Neuronal stem cell (in vitro differentiated cells): ENCODE data around the gene TKTL1.

Experiments used
- DNase-seq: peaks from one replicate; pipeline ENCODE4 v3.0.0-alpha.2; 2013; ENCODE audit warnings: low spot score
- H2AFZ ChIP-seq: one replicate; pipeline ENCODE4 v1.6.1; 2013; ENCODE audit warnings: mild to moderate bottlenecking, low read length, inconsistent platforms
- H2AK5ac ChIP-seq: 2 replicates; pipeline ENCODE4 v1.6.1; 2013; ENCODE audit warnings: low read depth, mild to moderate bottlenecking, inconsistent platforms, low read length, moderate library complexity, mixed read lengths
- H2BK120ac ChIP-seq: 2 replicates; pipeline ENCODE4 v1.6.1; 2013; ENCODE audit warnings: low read depth, mild to moderate bottlenecking, inconsistent platforms, low read length, moderate library complexity, mixed read lengths
- H2BK12ac ChIP-seq: one replicate; pipeline ENCODE4 v1.6.1; 2013; ENCODE audit warnings: low read length, inconsistent platforms
- H2BK15ac ChIP-seq: 2 replicates; pipeline ENCODE4 v1.6.1; 2013; ENCODE audit warnings: mild to moderate bottlenecking, low read length, inconsistent platforms, mixed read lengths
- H2BK5ac ChIP-seq: one replicate; pipeline ENCODE4 v1.6.1; 2013; ENCODE audit warnings: inconsistent platforms, mild to moderate bottlenecking, low read length, moderate library complexity
- H3K14ac ChIP-seq: one replicate; pipeline ENCODE4 v1.6.1; 2013; ENCODE audit warnings: low read length, inconsistent platforms
- H3K18ac ChIP-seq: 2 replicates; pipeline ENCODE4 v1.6.1; 2013; ENCODE audit warnings: low read length, inconsistent platforms
- H3K23ac ChIP-seq: 2 replicates; pipeline ENCODE4 v1.6.1; 2013; ENCODE audit warnings: low read depth, mild to moderate bottlenecking, mixed read lengths, low read length, inconsistent platforms; ENCODE audit not compliant: poor library complexity
- H3K27ac ChIP-seq: replicated peaks from 3 replicates; pipeline ENCODE4 v1.5.1; 2013; ENCODE audit warnings: low read length, inconsistent platforms
- H3K27me3 ChIP-seq, 3 experiments: 2 replicates each; pipeline ENCODE4 v1.6.1; 2013; ENCODE audit warnings: low read length in 3 of 3, mild to moderate bottlenecking in 2 of 3, inconsistent platforms in 1 of 3, low read depth in 1 of 3, mixed read lengths in 1 of 3, moderate library complexity in 1 of 3; ENCODE audit not compliant: control insufficient read depth in 3 of 3, insufficient read depth in 3 of 3
- H3K36me3 ChIP-seq, 2 donors: replicated peaks in 1 of 2; 2 replicates each; pipeline ENCODE4 v1.6.1; 2013; ENCODE audit warnings: low read length in 2 of 2; ENCODE audit not compliant: control insufficient read depth in 2 of 2, insufficient read depth in 2 of 2
- H3K4ac ChIP-seq: 2 replicates; pipeline ENCODE4 v1.6.1; 2013; ENCODE audit warnings: inconsistent platforms, mild to moderate bottlenecking, low read length, moderate library complexity
- H3K4me1 ChIP-seq, 2 donors: 1 replicate in 1 of 2; 2 replicates in 1 of 2; pipeline ENCODE4 v1.6.1; 2013; ENCODE audit warnings: low read length in 2 of 2, low read depth in 1 of 2; ENCODE audit not compliant: control insufficient read depth in 2 of 2, insufficient read depth in 1 of 2
- H3K4me2 ChIP-seq: one replicate; pipeline ENCODE4 v1.6.1; 2013; ENCODE audit warnings: mild to moderate bottlenecking, low read length, inconsistent platforms; ENCODE audit not compliant: insufficient read depth, poor library complexity, severe bottlenecking
- H3K4me3 ChIP-seq, 2 donors: 2 replicates each; pipeline ENCODE4 v1.5.1; 2013; ENCODE audit warnings: low read length in 2 of 2, mild to moderate bottlenecking in 2 of 2, inconsistent platforms in 1 of 2, moderate library complexity in 1 of 2
- H3K79me1 ChIP-seq: one replicate; pipeline ENCODE4 v1.6.1; 2013; ENCODE audit warnings: low read depth, mild to moderate bottlenecking, inconsistent platforms, low read length, moderate library complexity
- H3K9ac ChIP-seq: one replicate; pipeline ENCODE4 v1.6.1; 2013; ENCODE audit warnings: mild to moderate bottlenecking, low read depth, low read length, inconsistent platforms; ENCODE audit not compliant: poor library complexity
- H3K9me3 ChIP-seq, 2 donors: replicated peaks in 1 of 2; 2 replicates each; pipeline versions ENCODE3 to v1.6.1; 2013; ENCODE audit warnings: low read length in 2 of 2, mild to moderate bottlenecking in 2 of 2, inconsistent platforms in 1 of 2, low read depth in 1 of 2, mixed read lengths in 1 of 2, moderate library complexity in 1 of 2; ENCODE audit not compliant: control insufficient read depth in 2 of 2, insufficient read depth in 1 of 2
- H4K8ac ChIP-seq: one replicate; pipeline ENCODE4 v1.6.1; 2013; ENCODE audit warnings: low read depth, mild to moderate bottlenecking, inconsistent platforms, low read length, moderate library complexity
- H4K91ac ChIP-seq: one replicate; pipeline ENCODE4 v1.6.1; 2013; ENCODE audit warnings: low read length, low read depth, mild to moderate bottlenecking, inconsistent platforms; ENCODE audit not compliant: poor library complexity
- WGBS, 2 donors: extraction: QIAGEN DNeasy Blood & Tissue Kit; methylation state at CpG; one replicate each; pipeline ENCODE4 v1.1.7; 2013; ENCODE audit warnings: missing lambda C conversion rate in 2 of 2, mixed read lengths in 1 of 2; ENCODE audit not compliant: insufficient read length in 2 of 2, insufficient replicate concordance in 1 of 2; ENCODE audit errors: extremely low coverage in 2 of 2; 5-methylcytosine and 5-hydroxymethylcytosine counted together

TKTL1 gene

GRCh38 chrX:154354516-154354915, 58.9 kb downstream of the TKTL1 start:
- Histone ChIP-seq H4K91ac (no peak overlapping the region), H3K79me1 (peaks cover 20% of the 10 kb centered on the region), H4K8ac (no peak overlapping the region), H3K14ac (no peak overlapping the region), H3K4me2 (no peak overlapping the region), H2BK15ac (no peak overlapping the region), H2BK12ac (no peak overlapping the region), H3K36me3 (peaks cover 76 to 100% of the 10 kb centered on the region in 2 donors), H3K4me1 (no peaks in the 10 kb centered on the region), H3K9ac (no peak overlapping the region), H2BK5ac (no peak overlapping the region), H2AK5ac (no peak overlapping the region), H3K27me3 (peaks cover 0 to 2% (median 0%) of the 10 kb centered on the region in 3 experiments), H3K9me3 (no peaks in the 10 kb centered on the region), H3K4ac (no peak overlapping the region), H3K23ac (no peak overlapping the region), H3K4me3 (no peak overlapping the region), H3K18ac (no peak overlapping the region), H2BK120ac (no peak overlapping the region), H2AFZ (no peak overlapping the region), H3K27ac (no peak overlapping the region)
- no CpG with 5 or more reads among the region's 13 CpGs for WGBS, 2 donors
- DNase-seq, result no peak

- no peak overlapping the region for H3K4ac ChIP-seq
- DNase-seq, result no peak
- no peak overlapping the region for H3K4me2 ChIP-seq
- peaks cover 76 to 100% of the 10 kb centered on the region in 2 donors for H3K36me3 ChIP-seq
- no CpG with 5 or more reads among the region's 30 CpGs for WGBS, 2 donors
- no peak overlapping the region for H2BK5ac ChIP-seq
- H3K18ac ChIP-seq, result no peak overlapping the region
- no peaks in the 10 kb centered on the region for H3K4me1 ChIP-seq
- no peak overlapping the region for H2AK5ac ChIP-seq
- H2BK12ac ChIP-seq, result no peak overlapping the region
- no peak overlapping the region for H3K4me3 ChIP-seq
- no peak overlapping the region for H2BK120ac ChIP-seq
- H3K9me3 ChIP-seq, result no peaks in the 10 kb centered on the region
- H3K9ac ChIP-seq, result no peak overlapping the region
- no peak overlapping the region for H4K91ac ChIP-seq
- H3K27ac ChIP-seq, result no peak overlapping the region
- no peak overlapping the region for H3K14ac ChIP-seq
- peaks cover 26% of the 10 kb centered on the region for H3K79me1 ChIP-seq
- peaks cover 0 to 2% (median 0%) of the 10 kb centered on the region in 3 experiments for H3K27me3 ChIP-seq
- no peak overlapping the region for H2BK15ac ChIP-seq
- no peak overlapping the region for H2AFZ ChIP-seq
- no peak overlapping the region for H4K8ac ChIP-seq
- H3K23ac ChIP-seq, result no peak overlapping the region
Observed at GRCh38 chrX:154355094-154355775, 59.6 kb downstream of the TKTL1 start.

GRCh38 chrX:154355776-154356140, 60.2 kb downstream of the TKTL1 start:
- H2AFZ ChIP-seq, result no peak overlapping the region
- H3K27me3 ChIP-seq, result peaks cover 0 to 2% (median 0%) of the 10 kb centered on the region in 3 experiments
- H3K36me3 ChIP-seq, result peaks cover 76 to 100% of the 10 kb centered on the region in 2 donors
- H3K9ac ChIP-seq, result no peak overlapping the region
- no peak for DNase-seq
- no peak overlapping the region for H2BK5ac ChIP-seq
- no peak overlapping the region for H2AK5ac ChIP-seq
- H2BK12ac ChIP-seq, result no peak overlapping the region
- no peak overlapping the region for H3K23ac ChIP-seq
- H3K79me1 ChIP-seq, result peaks cover 26% of the 10 kb centered on the region
- H3K4me2 ChIP-seq, result no peak overlapping the region
- H4K91ac ChIP-seq, result no peak overlapping the region
- no peak overlapping the region for H2BK120ac ChIP-seq
- no peak overlapping the region for H4K8ac ChIP-seq
- no peak overlapping the region for H3K4me3 ChIP-seq
- no peaks in the 10 kb centered on the region for H3K9me3 ChIP-seq
- no peak overlapping the region for H3K14ac ChIP-seq
- no peak overlapping the region for H3K4ac ChIP-seq
- H3K4me1 ChIP-seq, result no peaks in the 10 kb centered on the region
- no CpG with 5 or more reads among the region's 12 CpGs for WGBS, 2 donors
- H2BK15ac ChIP-seq, result no peak overlapping the region
- H3K27ac ChIP-seq, result no peak overlapping the region
- H3K18ac ChIP-seq, result no peak overlapping the region

- Histone ChIP-seq H2AK5ac (no peak overlapping the region), H3K4me1 (no peaks in the 10 kb centered on the region), H2BK12ac (no peak overlapping the region), H3K23ac (no peak overlapping the region), H3K4me2 (no peak overlapping the region), H3K14ac (no peak overlapping the region), H3K9me3 (no peaks in the 10 kb centered on the region), H3K27ac (no peak overlapping the region), H2BK5ac (no peak overlapping the region), H3K27me3 (peaks cover 0 to 2% (median 0%) of the 10 kb centered on the region in 3 experiments), H3K9ac (no peak overlapping the region), H3K79me1 (peaks cover 26% of the 10 kb centered on the region), H3K18ac (no peak overlapping the region), H2AFZ (no peak overlapping the region), H2BK120ac (no peak overlapping the region), H4K8ac (no peak overlapping the region), H3K36me3 (peaks cover 76 to 98% of the 10 kb centered on the region in 2 donors), H4K91ac (no peak overlapping the region), H3K4ac (no peak overlapping the region), H2BK15ac (no peak overlapping the region), H3K4me3 (no peak overlapping the region)
- DNase-seq, result no peak
- no CpG with 5 or more reads among the region's 13 CpGs for WGBS, 2 donors
Observed at GRCh38 chrX:154356596-154356995, 61.0 kb downstream of the TKTL1 start.
